ENCODE data around the gene MMEL1. TPM values are rescaled to one million over a fixed set of nuclear protein-coding genes. Genes with fewer than 3 reads are reported as not detected.

The MMEL1 gene
- total RNA-seq, 1 experiment from 2014 or later, result 4.9 TPM

- DNase-seq, result no peak
- Histone ChIP-seq H2AFZ (no peak overlapping the region), H3F3A (ENCODE audit: insufficient read depth, low read depth) (no peaks in the 10 kb centered on the region), H3K79me2 (ENCODE audit: low read depth) (no peaks in the 10 kb centered on the region), H3K27ac (no peak overlapping the region), H3K4me3 (no peak overlapping the region), H3K4me1 (replicated peaks; ENCODE audit: insufficient read depth) (no peaks in the 10 kb centered on the region), H3K27me3 (ENCODE audit: insufficient read depth, low read depth) (peaks cover 39% of the 10 kb centered on the region), H3K4me2 (no peak overlapping the region), H4K20me1 (ENCODE audit: insufficient read depth) (no peaks in the 10 kb centered on the region), H3K9me2 (ENCODE audit: insufficient read depth) (no peaks in the 10 kb centered on the region), H3K36me3 (ENCODE audit: low read depth) (no peaks in the 10 kb centered on the region), H3K9me3 (ENCODE audit: insufficient read depth, low read depth) (no peaks in the 10 kb centered on the region)
- intact Hi-C loops (cut with micrococcal nuclease; ENCODE audit: unreplicated experiment), result no loop called here
- no peak for TF ChIP-seq CTCF (conservative IDR thresholded peaks at IDR 0.05)
- TF ChIP-seq EZH2 (IDR thresholded peaks at IDR 0.05; ENCODE audit: low read depth), result no peak
- CTCF ChIA-PET, result no interaction called here
- POLR2A ChIA-PET (ENCODE audit: unreplicated experiment), result no interaction called here
- BruUV-seq (replicated peaks), result no TSS peak
Observed at GRCh38 chr1:2595261-2595811, 37.5 kb downstream of the MMEL1 start.

- H3K4me3 ChIP-seq, result no peak overlapping the region
- BruUV-seq (replicated peaks), result no TSS peak
- CTCF ChIA-PET, result no interaction called here
- POLR2A ChIA-PET (ENCODE audit: unreplicated experiment), result no interaction called here
- H3K4me1 ChIP-seq (replicated peaks; ENCODE audit: insufficient read depth), result no peaks in the 10 kb centered on the region
- no peak for DNase-seq
- H3K4me2 ChIP-seq, result no peak overlapping the region
- H3K79me2 ChIP-seq (ENCODE audit: low read depth), result no peaks in the 10 kb centered on the region
- intact Hi-C loops (cut with micrococcal nuclease; ENCODE audit: unreplicated experiment), result no loop called here
- H4K20me1 ChIP-seq (ENCODE audit: insufficient read depth), result no peaks in the 10 kb centered on the region
- H3K27me3 ChIP-seq (ENCODE audit: insufficient read depth, low read depth), result peaks cover 32% of the 10 kb centered on the region
- no peak for TF ChIP-seq EZH2 (IDR thresholded peaks at IDR 0.05; ENCODE audit: low read depth)
- TF ChIP-seq CTCF (conservative IDR thresholded peaks at IDR 0.05), result no peak
- H2AFZ ChIP-seq, result no peak overlapping the region
- H3K36me3 ChIP-seq (ENCODE audit: low read depth), result no peaks in the 10 kb centered on the region
- no peak overlapping the region for H3K27ac ChIP-seq
- no peaks in the 10 kb centered on the region for H3F3A ChIP-seq (ENCODE audit: insufficient read depth, low read depth)
- no peaks in the 10 kb centered on the region for H3K9me3 ChIP-seq (ENCODE audit: insufficient read depth, low read depth)
- H3K9me2 ChIP-seq (ENCODE audit: insufficient read depth), result no peaks in the 10 kb centered on the region
Observed at GRCh38 chr1:2594641-2595131, 38.1 kb downstream of the MMEL1 start.

GRCh38 chr1:2594001-2594640, 38.7 kb downstream of the MMEL1 start:
- peak in 1 of 2 experiments; percentile 54 for DNase-seq
- Histone ChIP-seq H3F3A (ENCODE audit: insufficient read depth, low read depth) (no peaks in the 10 kb centered on the region), H3K27me3 (ENCODE audit: insufficient read depth, low read depth) (peaks cover 27% of the 10 kb centered on the region), H3K4me2 (peak overlapping the region; percentile 56), H3K4me3 (no peak overlapping the region), H3K9me2 (ENCODE audit: insufficient read depth) (no peaks in the 10 kb centered on the region), H3K79me2 (ENCODE audit: low read depth) (no peaks in the 10 kb centered on the region), H3K4me1 (replicated peaks; ENCODE audit: insufficient read depth) (no peaks in the 10 kb centered on the region), H2AFZ (no peak overlapping the region), H3K36me3 (ENCODE audit: low read depth) (no peaks in the 10 kb centered on the region), H3K27ac (no peak overlapping the region), H3K9me3 (ENCODE audit: insufficient read depth, low read depth) (no peaks in the 10 kb centered on the region), H4K20me1 (ENCODE audit: insufficient read depth) (no peaks in the 10 kb centered on the region)
- intact Hi-C loops (cut with micrococcal nuclease; ENCODE audit: unreplicated experiment), result no loop called here
- BruUV-seq (replicated peaks), result no TSS peak
- ChIA-PET POLR2A (ENCODE audit: unreplicated experiment) (no interaction called here), CTCF (no interaction called here)
- TF ChIP-seq EZH2 (IDR thresholded peaks at IDR 0.05; ENCODE audit: low read depth) (no peak), CTCF (conservative IDR thresholded peaks at IDR 0.05) (no peak)

Measured in PC-9 (cell line).